Parathyroid adenoma (tissue), 2 donors: ENCODE results near the gene B3GNT7.
"Not testable (repeated sequence)": the region's sequence is repeated elsewhere in the genome, so short reads cannot be mapped to it uniquely, and the experiment has no call there.

Experiments
- H2AFZ ChIP-seq: fragments of 300-600 bp; sonication (generic); one replicate; pipeline ENCODE4 v1.7.0; 2017; ENCODE audit warnings: antibody characterized with exemption, mild to moderate bottlenecking
- H3K27ac ChIP-seq: fragments of 300-600 bp; sonication (generic); one replicate; pipeline ENCODE4 v1.7.0; 2017
- H3K27me3 ChIP-seq: fragments of 300-600 bp; sonication (generic); one replicate; pipeline ENCODE4 v1.7.0; 2017; ENCODE audit warnings: low read length; ENCODE audit not compliant: control insufficient read depth, insufficient read depth
- H3K36me3 ChIP-seq: fragments of 300-600 bp; sonication (generic); one replicate; pipeline ENCODE4 v1.7.0; 2017; ENCODE audit warnings: low read length; ENCODE audit not compliant: control insufficient read depth, insufficient read depth
- H3K4me1 ChIP-seq: fragments of 300-600 bp; sonication (generic); one replicate; pipeline ENCODE4 v1.7.0; 2017; ENCODE audit warnings: control low read depth
- H3K4me2 ChIP-seq: fragments of 300-600 bp; sonication (generic); one replicate; pipeline ENCODE4 v1.7.0; 2017; ENCODE audit warnings: low read length
- H3K4me3 ChIP-seq: fragments of 300-600 bp; sonication (generic); one replicate; pipeline ENCODE4 v1.7.0; 2017; ENCODE audit warnings: low read depth, low read length
- H3K79me2 ChIP-seq: fragments of 300-600 bp; sonication (generic); one replicate; pipeline ENCODE4 v1.7.0; 2017; ENCODE audit warnings: control low read depth
- H3K9ac ChIP-seq: fragments of 300-600 bp; sonication (generic); one replicate; pipeline ENCODE4 v1.7.0; 2017; ENCODE audit warnings: mild to moderate bottlenecking
- H3K9me3 ChIP-seq: fragments of 300-600 bp; sonication (generic); one replicate; pipeline ENCODE4 v1.7.0; 2017; ENCODE audit warnings: low read length; ENCODE audit not compliant: control insufficient read depth
- CTCF ChIP-seq: fragments of 300-600 bp; sonication (generic); IDR thresholded peaks from one replicate; pipeline ENCODE4 v1.7.0; 2017; ENCODE audit warnings: antibody characterized with exemption, mild to moderate bottlenecking
- donor health status: primary hyperparathyroidism.

Gene B3GNT7

GRCh38 chr2:231373786-231374349 lies 21.6 kb upstream of the B3GNT7 start:
- Histone ChIP-seq H3K9me3 (no peaks in the 10 kb centered on the region), H3K79me2 (no peaks in the 10 kb centered on the region), H3K27ac (no peak overlapping the region), H3K4me1 (no peaks in the 10 kb centered on the region), H3K4me3 (no peak overlapping the region), H2AFZ (no peak overlapping the region), H3K4me2 (no peak overlapping the region), H3K27me3 (no peaks in the 10 kb centered on the region), H3K36me3 (no peaks in the 10 kb centered on the region), H3K9ac (no peak overlapping the region)
- TF ChIP-seq CTCF = no peak

GRCh38 chr2:231374771-231375170 lies 20.7 kb upstream of the B3GNT7 start:
- no peak overlapping the region for H3K9ac ChIP-seq
- no peak overlapping the region for H3K27ac ChIP-seq
- no peak overlapping the region for H2AFZ ChIP-seq
- no peaks in the 10 kb centered on the region for H3K9me3 ChIP-seq
- TF ChIP-seq CTCF = no peak
- no peak overlapping the region for H3K4me2 ChIP-seq
- H3K4me3 ChIP-seq = no peak overlapping the region
- H3K79me2 ChIP-seq = no peaks in the 10 kb centered on the region
- no peaks in the 10 kb centered on the region for H3K36me3 ChIP-seq
- H3K27me3 ChIP-seq = no peaks in the 10 kb centered on the region
- H3K4me1 ChIP-seq = no peaks in the 10 kb centered on the region

GRCh38 chr2:231375994-231376615 lies 19.4 kb upstream of the B3GNT7 start:
- H3K27ac ChIP-seq, H3K9me3 ChIP-seq, H3K27me3 ChIP-seq, H3K9ac ChIP-seq, H3K4me3 ChIP-seq, H3K4me1 ChIP-seq, H3K79me2 ChIP-seq, H2AFZ ChIP-seq, H3K4me2 ChIP-seq, H3K36me3 ChIP-seq: not testable (repeated sequence)

- Histone ChIP-seq H3K4me1 (no peaks in the 10 kb centered on the region), H3K27me3 (no peaks in the 10 kb centered on the region), H3K9me3 (no peaks in the 10 kb centered on the region), H2AFZ (no peak overlapping the region), H3K4me3 (no peak overlapping the region), H3K36me3 (no peaks in the 10 kb centered on the region), H3K4me2 (no peak overlapping the region), H3K79me2 (no peaks in the 10 kb centered on the region), H3K27ac (no peak overlapping the region), H3K9ac (no peak overlapping the region)
- TF ChIP-seq CTCF = no peak
Observed at GRCh38 chr2:231376857-231377256, 18.7 kb upstream of the B3GNT7 start.

GRCh38 chr2:231378026-231378722 lies 17.3 kb upstream of the B3GNT7 start:
- TF ChIP-seq CTCF = no peak
- no peak overlapping the region for H2AFZ ChIP-seq
- H3K27ac ChIP-seq = no peak overlapping the region
- H3K27me3 ChIP-seq = no peaks in the 10 kb centered on the region
- H3K4me1 ChIP-seq = no peaks in the 10 kb centered on the region
- no peak overlapping the region for H3K4me2 ChIP-seq
- H3K9me3 ChIP-seq = no peaks in the 10 kb centered on the region
- H3K9ac ChIP-seq = no peak overlapping the region
- H3K79me2 ChIP-seq = no peaks in the 10 kb centered on the region
- no peak overlapping the region for H3K4me3 ChIP-seq
- H3K36me3 ChIP-seq = no peaks in the 10 kb centered on the region
